Gastroesophageal sphincter (tissue), 4 donors: ENCODE data around the gene NAALADL2. TPM values are rescaled to one million over a fixed set of nuclear protein-coding genes. Genes with fewer than 3 reads are reported as not detected.

Source experiments
- ATAC-seq: fragments of 150-250 bp; one replicate; pipeline ENCODE4 v1.9.1; 2016; ENCODE audit warnings: mild to moderate bottlenecking, moderate library complexity
- H3K27ac ChIP-seq, 4 donors: fragments of 200-600 bp; sonication (generic) in 3 of 4; 1 replicate in 3 of 4; 2 replicates in 1 of 4; pipeline ENCODE4 v1.5.1; 2016 to 2019
- H3K27me3 ChIP-seq: fragments of 200-600 bp; sonication (generic); one replicate; pipeline ENCODE4 v1.5.1; 2019
- H3K36me3 ChIP-seq, 2 donors: fragments of 200-600 bp; sonication (generic); one replicate each; pipeline ENCODE4 v1.5.1; 2019; ENCODE audit warnings: control low read depth in 1 of 2
- H3K4me1 ChIP-seq, 3 donors: fragments of 200-600 bp; sonication (generic); 1 replicate in 2 of 3; 2 replicates in 1 of 3; pipeline ENCODE4 v1.5.1; 2016 to 2019; ENCODE audit warnings: control low read depth in 2 of 3
- H3K4me3 ChIP-seq, 2 donors: fragments of 200-600 bp; sonication (generic); one replicate each; pipeline ENCODE4 v1.5.1; 2019; ENCODE audit warnings: mild to moderate bottlenecking in 1 of 2, moderate library complexity in 1 of 2
- H3K9me3 ChIP-seq, 3 donors: fragments of 200-600 bp; sonication (generic); one replicate each; pipeline ENCODE4 v1.5.1; 2017 to 2019; ENCODE audit warnings: control low read depth in 2 of 3
- EP300 ChIP-seq: sonication (generic); formaldehyde crosslinking; IDR thresholded peaks from one replicate; pipeline ENCODE4 v1.6.1; 2017; ENCODE audit warnings: antibody characterized with exemption, mild to moderate bottlenecking
- POLR2A ChIP-seq, 2 donors: fragments of 450-650 bp; IDR thresholded peaks; one replicate each; pipeline ENCODE4 v1.6.1; 2017; ENCODE audit warnings: antibody characterized with exemption in 2 of 2, mild to moderate bottlenecking in 2 of 2, moderate library complexity in 1 of 2
- POLR2AphosphoS5 ChIP-seq: sonication (generic); formaldehyde crosslinking; IDR thresholded peaks from one replicate; pipeline ENCODE4 v1.6.1; 2017; ENCODE audit warnings: antibody characterized with exemption
- WGBS, 2 donors: methylation state at CpG; one replicate each; pipeline ENCODE4 v1.1.5; 2018; ENCODE audit warnings: low coverage in 1 of 2; 5-methylcytosine and 5-hydroxymethylcytosine counted together
- total RNA-seq, 4 donors: library from RNA; depleted of rRNA; stranded (reverse); fragments of >200 nt; gene quantifications; one replicate each; pipeline ENCODE4 v1.1.0, GENCODE V29; 2016
- TF ChIP-seq, protein P1 (sequence below), 4 experiments: fragments of 200-600 bp in 2 of 4; fragments of 450-650 bp in 2 of 4; sonication (generic) in 1 of 4; IDR thresholded peaks; one replicate each; pipeline ENCODE4 v1.5.1; 2017 to 2019; ENCODE audit warnings: antibody characterized with exemption in 4 of 4, mild to moderate bottlenecking in 2 of 4, moderate library complexity in 2 of 4

The NAALADL2 gene
- total RNA-seq, 4 donors from 2014 or later = 3.1 to 7.4 (median 6.2) TPM

DNA sequence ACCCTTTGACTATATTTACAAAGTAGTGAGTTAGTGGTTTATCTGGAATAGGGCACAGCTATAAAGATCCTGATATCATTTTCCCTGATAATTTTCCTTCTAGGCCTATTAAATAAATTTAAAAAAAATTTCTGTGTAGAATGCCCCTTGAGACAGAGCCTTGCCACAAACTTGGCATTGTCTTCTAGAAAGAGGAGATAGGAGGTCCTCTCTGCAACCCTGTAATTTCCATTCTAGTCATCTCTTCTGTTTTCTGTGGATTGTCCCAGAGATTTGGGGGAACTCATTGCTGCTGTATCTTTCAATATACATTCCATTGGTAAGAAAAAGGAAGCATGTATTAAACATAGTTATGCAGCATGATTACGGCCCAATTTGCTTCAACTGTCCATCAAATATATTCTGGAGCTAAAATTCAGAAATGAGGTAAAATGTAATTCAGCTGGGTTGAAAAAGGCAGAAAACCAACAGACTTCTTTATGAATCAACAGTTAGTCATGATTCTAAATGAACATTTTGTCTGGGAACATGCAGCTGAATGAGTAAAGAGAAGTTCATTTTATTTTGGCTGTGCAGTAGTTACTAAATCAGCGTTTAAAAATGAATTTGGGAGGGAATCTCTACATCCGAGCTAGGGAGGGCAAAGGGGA lies 401.1 kb downstream of the NAALADL2 start:
- ATAC-seq = no peak
- H3K27ac ChIP-seq = no peak overlapping the region

DNA sequence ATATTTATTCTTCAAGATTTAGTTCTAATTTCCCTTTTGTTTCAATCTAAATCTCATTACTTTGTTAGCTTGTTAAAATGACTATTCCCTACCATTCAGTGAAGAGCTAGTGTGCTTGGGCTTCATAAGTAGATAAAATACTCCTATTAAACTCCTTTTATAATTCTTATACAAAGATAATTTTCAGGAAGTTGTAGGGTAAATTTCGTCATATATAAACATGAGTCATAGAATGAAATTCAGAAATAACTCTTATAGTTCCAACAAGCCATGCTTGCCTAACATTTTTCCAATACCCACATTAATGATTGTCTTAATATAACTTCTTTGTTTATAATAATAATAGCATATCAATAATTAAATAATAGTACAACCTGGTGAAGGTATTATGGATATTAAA lies 407.3 kb downstream of the NAALADL2 start:
- H3K9me3 ChIP-seq = no peaks in the 10 kb centered on the region
- no peaks in the 10 kb centered on the region for H3K36me3 ChIP-seq
- WGBS, 2 donors = 56 to 72% methylated on average over 1 of the region's 1 CpG
- H3K4me3 ChIP-seq = no peak overlapping the region
- no peak overlapping the region for H3K27ac ChIP-seq
- no peaks in the 10 kb centered on the region for H3K27me3 ChIP-seq
- no peak for ATAC-seq
- TF ChIP-seq POLR2AphosphoS5 (no peak), EP300 (no peak), POLR2A (IDR thresholded peaks at IDR 0.05) (no peak)
- TF ChIP-seq, protein P1, sequence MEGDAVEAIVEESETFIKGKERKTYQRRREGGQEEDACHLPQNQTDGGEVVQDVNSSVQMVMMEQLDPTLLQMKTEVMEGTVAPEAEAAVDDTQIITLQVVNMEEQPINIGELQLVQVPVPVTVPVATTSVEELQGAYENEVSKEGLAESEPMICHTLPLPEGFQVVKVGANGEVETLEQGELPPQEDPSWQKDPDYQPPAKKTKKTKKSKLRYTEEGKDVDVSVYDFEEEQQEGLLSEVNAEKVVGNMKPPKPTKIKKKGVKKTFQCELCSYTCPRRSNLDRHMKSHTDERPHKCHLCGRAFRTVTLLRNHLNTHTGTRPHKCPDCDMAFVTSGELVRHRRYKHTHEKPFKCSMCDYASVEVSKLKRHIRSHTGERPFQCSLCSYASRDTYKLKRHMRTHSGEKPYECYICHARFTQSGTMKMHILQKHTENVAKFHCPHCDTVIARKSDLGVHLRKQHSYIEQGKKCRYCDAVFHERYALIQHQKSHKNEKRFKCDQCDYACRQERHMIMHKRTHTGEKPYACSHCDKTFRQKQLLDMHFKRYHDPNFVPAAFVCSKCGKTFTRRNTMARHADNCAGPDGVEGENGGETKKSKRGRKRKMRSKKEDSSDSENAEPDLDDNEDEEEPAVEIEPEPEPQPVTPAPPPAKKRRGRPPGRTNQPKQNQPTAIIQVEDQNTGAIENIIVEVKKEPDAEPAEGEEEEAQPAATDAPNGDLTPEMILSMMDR (IDR thresholded peaks at IDR 0.05) = no peak
- peaks cover 0 to 6% (median 0%) of the 10 kb centered on the region in 3 donors for H3K4me1 ChIP-seq

More for the DNA sequence above, 401.1 kb downstream of the NAALADL2 start:
- H3K4me1 ChIP-seq = no peaks in the 10 kb centered on the region
- no peak overlapping the region for H3K4me3 ChIP-seq
- TF ChIP-seq POLR2A (IDR thresholded peaks at IDR 0.05) = no peak
- TF ChIP-seq EP300 = no peak
- TF ChIP-seq, protein P1 (IDR thresholded peaks at IDR 0.05) = no peak
- no peak for TF ChIP-seq POLR2AphosphoS5
- 35 to 56% methylated on average over 3 of the region's 3 CpGs for WGBS, 2 donors
- no peaks in the 10 kb centered on the region for H3K9me3 ChIP-seq
- no peaks in the 10 kb centered on the region for H3K27me3 ChIP-seq
- H3K36me3 ChIP-seq = no peaks in the 10 kb centered on the region

DNA sequence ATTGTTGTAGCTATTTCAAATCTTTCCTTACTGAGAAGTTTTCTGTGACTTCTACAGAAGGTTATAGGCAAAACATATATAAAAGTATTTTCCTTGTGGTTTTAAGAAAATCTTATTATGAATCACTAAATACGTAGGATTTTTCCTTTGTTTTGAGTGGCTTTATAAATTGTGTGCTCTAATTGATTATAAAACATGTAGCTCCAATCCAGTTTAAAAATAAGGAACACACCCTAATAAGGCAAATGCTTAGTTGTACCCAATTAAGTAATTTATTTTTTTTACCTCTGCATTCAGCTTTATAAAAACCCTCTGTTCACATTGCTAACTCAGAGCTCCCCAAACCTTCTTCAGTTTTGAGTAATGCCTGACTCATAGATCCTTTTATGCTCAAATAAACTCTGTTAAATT lies 408.0 kb downstream of the NAALADL2 start:
- H3K27me3 ChIP-seq = no peaks in the 10 kb centered on the region
- WGBS, 2 donors = 73 to 78% methylated on average over 1 of the region's 1 CpG
- H3K4me3 ChIP-seq = no peak overlapping the region
- no peak overlapping the region for H3K27ac ChIP-seq
- no peaks in the 10 kb centered on the region for H3K36me3 ChIP-seq
- peaks cover 0 to 6% (median 0%) of the 10 kb centered on the region in 3 donors for H3K4me1 ChIP-seq
- no peak for TF ChIP-seq POLR2AphosphoS5
- no peak for TF ChIP-seq POLR2A (IDR thresholded peaks at IDR 0.05)
- TF ChIP-seq, protein P1 (IDR thresholded peaks at IDR 0.05) = no peak
- TF ChIP-seq EP300 = no peak
- no peaks in the 10 kb centered on the region for H3K9me3 ChIP-seq
- no peak for ATAC-seq

DNA sequence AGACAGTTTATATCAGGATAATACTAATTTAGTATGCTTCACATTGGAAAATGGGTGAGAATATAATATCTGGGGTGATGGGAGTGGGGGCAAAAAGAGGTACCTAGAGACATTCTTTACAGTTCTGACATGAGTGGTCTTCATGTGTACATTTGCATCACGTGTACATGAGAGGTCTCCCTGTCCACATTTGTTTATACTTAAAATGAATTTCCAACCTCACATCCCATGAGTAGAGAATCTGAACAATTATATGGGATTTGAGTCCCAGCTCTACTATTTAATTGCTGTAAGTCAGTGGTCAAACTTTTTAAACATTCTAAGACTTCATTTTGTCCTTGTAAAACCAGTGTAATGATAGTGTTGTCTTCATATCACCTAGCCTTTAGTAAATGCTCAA lies 408.4 kb downstream of the NAALADL2 start:
- TF ChIP-seq, protein P1 (IDR thresholded peaks at IDR 0.05) = no peak
- TF ChIP-seq POLR2AphosphoS5 (no peak), POLR2A (IDR thresholded peaks at IDR 0.05) (no peak), EP300 (no peak)
- no peaks in the 10 kb centered on the region for H3K36me3 ChIP-seq
- 0 to 54% methylated on average over 1 of the region's 1 CpG for WGBS, 2 donors
- H3K27me3 ChIP-seq = no peaks in the 10 kb centered on the region
- H3K4me3 ChIP-seq = no peak overlapping the region
- H3K4me1 ChIP-seq = peaks cover 0 to 6% (median 0%) of the 10 kb centered on the region in 3 donors
- H3K27ac ChIP-seq = no peak overlapping the region
- no peak for ATAC-seq
- no peaks in the 10 kb centered on the region for H3K9me3 ChIP-seq

DNA sequence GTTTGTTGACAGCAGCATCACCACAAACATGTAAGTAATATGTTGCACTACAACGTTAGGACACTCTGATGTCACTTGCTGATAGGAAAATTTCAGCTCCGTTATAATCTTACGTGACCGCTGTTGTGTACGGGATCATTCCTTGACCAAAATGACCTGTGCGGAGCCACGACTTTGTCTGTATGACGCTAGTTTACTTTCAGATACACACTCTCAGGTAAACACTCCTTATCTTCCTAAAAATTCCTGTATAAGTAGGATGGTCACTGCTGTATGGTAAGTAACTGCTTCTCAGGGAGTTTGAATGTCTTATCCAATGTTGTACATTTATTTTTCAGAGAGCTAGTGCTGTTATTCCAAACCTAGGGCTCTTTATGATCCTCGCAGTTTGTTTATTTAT lies 410.3 kb downstream of the NAALADL2 start:
- ATAC-seq = no peak
- TF ChIP-seq EP300 = no peak
- TF ChIP-seq, protein P1 (IDR thresholded peaks at IDR 0.05) = no peak
- Histone ChIP-seq H3K4me3 (no peak overlapping the region), H3K27ac (no peak overlapping the region), H3K9me3 (no peaks in the 10 kb centered on the region), H3K4me1 (peaks cover 0 to 6% (median 0%) of the 10 kb centered on the region in 3 donors), H3K27me3 (no peaks in the 10 kb centered on the region), H3K36me3 (no peaks in the 10 kb centered on the region)
- 93 to 94% methylated on average over 2 to 9 of the region's 9 CpGs for WGBS, 2 donors
